ENCODE results near the gene PPIP5K2. TPM values are rescaled to one million over a fixed set of nuclear protein-coding genes. Genes with fewer than 3 reads are reported as not detected.

Gene PPIP5K2
- total RNA-seq, 4 donors from 2014 or later, result 17.0 to 51.2 (median 31.7) TPM

- peak in 2 of 3 donors; percentile 51 to 55 for DNase-seq
- peaks cover 0 to 26% (median 0%) of the 10 kb centered on the region in 4 donors for H3K4me1 ChIP-seq
- TF ChIP-seq CTCF (IDR thresholded peaks at IDR 0.05), result no peak
- no peak for TF ChIP-seq POLR2A (IDR thresholded peaks at IDR 0.05)
Measured at GRCh38 chr5:103120607-103121200, 603 bp downstream of the PPIP5K2 start.

GRCh38 chr5:103122242-103122641 lies 2.1 kb downstream of the PPIP5K2 start:
- no peaks in the 10 kb centered on the region for H3K27me3 ChIP-seq
- H3K4me3 ChIP-seq, result no peak overlapping the region
- H3K9me3 ChIP-seq, result no peaks in the 10 kb centered on the region
- TF ChIP-seq CTCF (IDR thresholded peaks at IDR 0.05) (no peak), POLR2A (IDR thresholded peaks at IDR 0.05) (no peak)
- no peak for DNase-seq
- no peak overlapping the region for H3K27ac ChIP-seq
- H3K36me3 ChIP-seq, result no peaks in the 10 kb centered on the region
- H3K4me1 ChIP-seq, result peaks cover 0 to 26% (median 0%) of the 10 kb centered on the region in 4 donors

More at GRCh38 chr5:103120607-103121200, 603 bp downstream of the PPIP5K2 start:
- Histone ChIP-seq H3K27ac (peak overlapping the region; percentile 84 to 97 (median 92)), H3K4me3 (peak overlapping the region; percentile 64 to 84 (median 74)), H3K9me3 (no peaks in the 10 kb centered on the region), H3K27me3 (no peaks in the 10 kb centered on the region), H3K36me3 (no peaks in the 10 kb centered on the region)

- H3K27me3 ChIP-seq, result no peaks in the 10 kb centered on the region
- H3K4me3 ChIP-seq, result no peak overlapping the region
- TF ChIP-seq CTCF (IDR thresholded peaks at IDR 0.05) (no peak), POLR2A (IDR thresholded peaks at IDR 0.05) (no peak)
- no peak overlapping the region for H3K27ac ChIP-seq
- no peak for DNase-seq
- no peaks in the 10 kb centered on the region for H3K36me3 ChIP-seq
- H3K9me3 ChIP-seq, result no peaks in the 10 kb centered on the region
- peaks cover 0 to 20% (median 0%) of the 10 kb centered on the region in 4 donors for H3K4me1 ChIP-seq
Measured at GRCh38 chr5:103126557-103126956, 6.5 kb downstream of the PPIP5K2 start.

GRCh38 chr5:103127292-103127817 lies 7.3 kb downstream of the PPIP5K2 start:
- no peaks in the 10 kb centered on the region for H3K36me3 ChIP-seq
- no peak for TF ChIP-seq POLR2A (IDR thresholded peaks at IDR 0.05)
- TF ChIP-seq CTCF (IDR thresholded peaks at IDR 0.05), result no peak
- no peak overlapping the region for H3K4me3 ChIP-seq
- H3K9me3 ChIP-seq, result no peaks in the 10 kb centered on the region
- no peak for DNase-seq
- H3K4me1 ChIP-seq, result peaks cover 0 to 13% (median 0%) of the 10 kb centered on the region in 4 donors
- H3K27ac ChIP-seq, result no peak overlapping the region
- no peaks in the 10 kb centered on the region for H3K27me3 ChIP-seq

GRCh38 chr5:103128202-103128601 lies 8.1 kb downstream of the PPIP5K2 start:
- TF ChIP-seq CTCF (IDR thresholded peaks at IDR 0.05) (no peak), POLR2A (IDR thresholded peaks at IDR 0.05) (no peak)
- H3K4me1 ChIP-seq, result peaks cover 0 to 7% (median 0%) of the 10 kb centered on the region in 4 donors
- H3K4me3 ChIP-seq, result no peak overlapping the region
- DNase-seq, result no peak
- no peaks in the 10 kb centered on the region for H3K9me3 ChIP-seq
- H3K27me3 ChIP-seq, result no peaks in the 10 kb centered on the region
- H3K27ac ChIP-seq, result no peak overlapping the region
- H3K36me3 ChIP-seq, result no peaks in the 10 kb centered on the region
